ENCODE measurements around the gene FBXL13. TPM values are rescaled to one million over a fixed set of nuclear protein-coding genes. Genes with fewer than 3 reads are reported as not detected.
A peak's percentile ranks its signal among the peaks of the same experiment; 100 is the strongest.

FBXL13 gene
- polyA plus RNA-seq, 1 experiment = 0.95 TPM

GRCh38 chr7:102992509-102992937 is 82.1 kb downstream of the FBXL13 start:
- no peak overlapping the region for H3K4me3 ChIP-seq (ENCODE audit: low read depth, low read length)
- peak overlapping the region; percentile 77 for H3K27ac ChIP-seq (ENCODE audit: low read depth, low read length)
- no peaks in the 10 kb centered on the region for H3K27me3 ChIP-seq (ENCODE audit: control insufficient read depth, insufficient read depth, low read length)
- ChIA-PET CTCF (interaction anchor here (1.2 kb wide), 1 partner anchor 70 kb away, joined by 6 read pairs; no protein-coding TSS in a partner anchor), POLR2A (interaction anchor here (0.6 to 1.0 kb wide), 3 partner anchors 76 to 157 kb away, joined by 3 to 11 read pairs (median 5); partner anchors contain the start of genes ARMC10 and FBXL13)
- no peaks in the 10 kb centered on the region; the same call in 1 of the 2 replicates for H3K9me3 ChIP-seq (ENCODE audit: control insufficient read depth, insufficient read depth, low read length)
- DNase-seq (ENCODE audit: low read depth, low spot score) = no peak
- no peak for TF ChIP-seq CTCF (IDR thresholded peaks at IDR 0.05; ENCODE audit: low read depth, low read length)

DNA sequence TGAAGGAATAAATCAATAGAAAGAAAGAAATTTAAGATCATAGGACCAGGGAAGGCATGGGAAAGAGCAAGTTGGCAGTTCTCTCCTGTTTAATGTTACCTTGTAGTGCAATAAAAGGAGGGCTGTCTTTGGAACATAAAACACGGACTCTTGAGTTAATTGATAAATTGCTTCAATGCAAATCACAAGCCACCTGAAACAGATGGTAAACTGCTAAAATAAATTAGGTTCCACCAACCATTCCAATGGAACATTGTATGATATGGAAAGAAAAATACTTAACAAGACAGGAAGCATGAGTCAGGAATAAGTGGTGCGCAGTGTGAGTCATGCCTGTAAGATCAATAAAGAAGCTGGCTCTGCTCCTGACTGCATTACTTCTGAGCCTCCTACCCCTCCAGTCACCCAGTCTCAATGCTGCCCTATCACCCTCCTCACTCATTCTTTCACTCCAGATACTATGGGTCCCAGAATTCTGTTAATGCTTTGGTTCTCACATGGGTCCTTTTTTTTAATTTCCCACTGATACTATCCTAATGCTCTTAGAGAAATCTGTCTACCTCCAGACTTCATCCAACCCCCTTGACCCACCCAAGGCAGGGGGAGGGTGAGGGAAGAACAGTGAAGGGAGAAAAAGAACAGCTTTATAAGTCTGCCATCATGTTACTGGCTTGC is 82.9 kb downstream of the FBXL13 start:
- Histone ChIP-seq H3K27me3 (ENCODE audit: control insufficient read depth, insufficient read depth, low read length) (no peaks in the 10 kb centered on the region), H3K9me3 (ENCODE audit: control insufficient read depth, insufficient read depth, low read length) (no peaks in the 10 kb centered on the region; the same call in 1 of the 2 replicates), H3K27ac (ENCODE audit: low read depth, low read length) (peak overlapping the region; percentile 77), H3K4me3 (ENCODE audit: low read depth, low read length) (no peak overlapping the region)
- peak; percentile 88 for DNase-seq (ENCODE audit: low read depth, low spot score)
- TF ChIP-seq CTCF (IDR thresholded peaks at IDR 0.05; ENCODE audit: low read depth, low read length) = no peak
- ChIA-PET POLR2A (interaction anchor here (1.0 kb wide), 1 partner anchor 83 kb away, joined by 3 read pairs; the partner anchor contains the start of genes ARMC10 and FBXL13), CTCF (no interaction called here)

- Histone ChIP-seq H3K9me3 (ENCODE audit: control insufficient read depth, insufficient read depth, low read length) (no peaks in the 10 kb centered on the region; the same call in 1 of the 2 replicates), H3K4me3 (ENCODE audit: low read depth, low read length) (no peak overlapping the region), H3K27ac (ENCODE audit: low read depth, low read length) (peak overlapping the region; percentile 68), H3K27me3 (ENCODE audit: control insufficient read depth, insufficient read depth, low read length) (no peaks in the 10 kb centered on the region)
- CTCF ChIA-PET = interaction anchor here (0.8 kb wide), 1 partner anchor 71 kb away, joined by 8 read pairs; no protein-coding TSS in a partner anchor
- no peak for TF ChIP-seq CTCF (IDR thresholded peaks at IDR 0.05; ENCODE audit: low read depth, low read length)
- no peak for DNase-seq (ENCODE audit: low read depth, low spot score)
- POLR2A ChIA-PET = no interaction called here
Observed at GRCh38 chr7:102991077-102991539, 83.5 kb downstream of the FBXL13 start.

- H3K9me3 ChIP-seq (ENCODE audit: control insufficient read depth, insufficient read depth, low read length) = no peaks in the 10 kb centered on the region; the same call in 1 of the 2 replicates
- CTCF ChIA-PET = interaction anchor here (0.8 kb wide), 1 partner anchor 71 kb away, joined by 8 read pairs; no protein-coding TSS in a partner anchor
- POLR2A ChIA-PET = no interaction called here
- H3K27me3 ChIP-seq (ENCODE audit: control insufficient read depth, insufficient read depth, low read length) = no peaks in the 10 kb centered on the region
- H3K4me3 ChIP-seq (ENCODE audit: low read depth, low read length) = no peak overlapping the region
- H3K27ac ChIP-seq (ENCODE audit: low read depth, low read length) = no peak overlapping the region
- TF ChIP-seq CTCF (IDR thresholded peaks at IDR 0.05; ENCODE audit: low read depth, low read length) = no peak
- no peak for DNase-seq (ENCODE audit: low read depth, low spot score)
Observed at GRCh38 chr7:102990642-102991041, 84.0 kb downstream of the FBXL13 start.

All from AG04450 (cell line).